Gastroesophageal sphincter (tissue), 4 donors: ENCODE measurements around the gene RNF182. TPM values are rescaled to one million over a fixed set of nuclear protein-coding genes. Genes with fewer than 3 reads are reported as not detected.

Source experiments
- ATAC-seq: fragments of 150-250 bp; one replicate; pipeline ENCODE4 v1.9.1; 2016; ENCODE audit warnings: mild to moderate bottlenecking, moderate library complexity
- H3K27ac ChIP-seq, 4 donors: fragments of 200-600 bp; sonication (generic) in 3 of 4; 1 replicate in 3 of 4; 2 replicates in 1 of 4; pipeline ENCODE4 v1.5.1; 2016 to 2019
- H3K27me3 ChIP-seq: fragments of 200-600 bp; sonication (generic); one replicate; pipeline ENCODE4 v1.5.1; 2019
- H3K36me3 ChIP-seq, 2 donors: fragments of 200-600 bp; sonication (generic); one replicate each; pipeline ENCODE4 v1.5.1; 2019; ENCODE audit warnings: control low read depth in 1 of 2
- H3K4me1 ChIP-seq, 3 donors: fragments of 200-600 bp; sonication (generic); 1 replicate in 2 of 3; 2 replicates in 1 of 3; pipeline ENCODE4 v1.5.1; 2016 to 2019; ENCODE audit warnings: control low read depth in 2 of 3
- H3K4me3 ChIP-seq, 2 donors: fragments of 200-600 bp; sonication (generic); one replicate each; pipeline ENCODE4 v1.5.1; 2019; ENCODE audit warnings: mild to moderate bottlenecking in 1 of 2, moderate library complexity in 1 of 2
- H3K9me3 ChIP-seq, 3 donors: fragments of 200-600 bp; sonication (generic); one replicate each; pipeline ENCODE4 v1.5.1; 2017 to 2019; ENCODE audit warnings: control low read depth in 2 of 3
- EP300 ChIP-seq: sonication (generic); formaldehyde crosslinking; IDR thresholded peaks from one replicate; pipeline ENCODE4 v1.6.1; 2017; ENCODE audit warnings: antibody characterized with exemption, mild to moderate bottlenecking
- POLR2A ChIP-seq, 2 donors: fragments of 450-650 bp; IDR thresholded peaks; one replicate each; pipeline ENCODE4 v1.6.1; 2017; ENCODE audit warnings: antibody characterized with exemption in 2 of 2, mild to moderate bottlenecking in 2 of 2, moderate library complexity in 1 of 2
- POLR2AphosphoS5 ChIP-seq: sonication (generic); formaldehyde crosslinking; IDR thresholded peaks from one replicate; pipeline ENCODE4 v1.6.1; 2017; ENCODE audit warnings: antibody characterized with exemption
- WGBS, 2 donors: methylation state at CpG; one replicate each; pipeline ENCODE4 v1.1.5; 2018; ENCODE audit warnings: low coverage in 1 of 2; 5-methylcytosine and 5-hydroxymethylcytosine counted together
- total RNA-seq, 4 donors: library from RNA; depleted of rRNA; stranded (reverse); fragments of >200 nt; gene quantifications; one replicate each; pipeline ENCODE4 v1.1.0, GENCODE V29; 2016
- TF ChIP-seq, protein P1 (sequence below), 4 experiments: fragments of 200-600 bp in 2 of 4; fragments of 450-650 bp in 2 of 4; sonication (generic) in 1 of 4; IDR thresholded peaks; one replicate each; pipeline ENCODE4 v1.5.1; 2017 to 2019; ENCODE audit warnings: antibody characterized with exemption in 4 of 4, mild to moderate bottlenecking in 2 of 4, moderate library complexity in 2 of 4

The RNF182 gene
- total RNA-seq, 4 donors from 2014 or later: 0.16 to 1.3 (median 0.27) TPM; not detected in 1

DNA sequence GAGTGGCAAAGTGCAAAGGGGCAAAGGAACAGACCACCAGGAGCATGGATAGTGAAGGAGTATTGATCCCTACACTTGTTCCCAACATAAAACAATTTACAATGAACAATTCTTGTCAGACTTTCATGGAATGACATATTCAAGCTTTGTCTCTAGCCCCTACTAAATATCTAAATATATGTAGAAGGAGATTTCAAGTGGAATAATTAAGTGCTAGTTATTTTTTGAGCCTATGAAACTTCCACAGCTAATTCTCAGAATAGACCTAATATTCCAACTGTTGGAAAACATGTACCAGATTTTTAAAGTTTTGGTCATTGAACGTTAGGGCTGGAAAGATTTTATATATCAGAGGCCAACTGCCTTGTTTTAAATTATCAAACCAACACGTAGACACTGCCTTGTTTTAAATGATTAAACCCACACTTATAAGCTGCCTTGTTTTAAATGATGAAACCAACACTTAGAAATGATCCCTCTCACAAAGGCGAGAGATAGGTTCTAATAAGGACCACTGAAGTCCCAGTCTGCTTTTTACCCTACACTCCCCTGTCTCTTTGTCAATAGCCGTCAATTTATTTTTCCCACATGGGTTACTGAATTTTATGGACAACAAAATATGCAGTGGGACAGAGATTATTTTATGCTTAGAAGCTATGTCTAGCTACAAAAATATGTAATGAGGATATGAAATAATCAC is 62.1 kb downstream of the RNF182 start:
- TF ChIP-seq EP300: no peak
- TF ChIP-seq, protein P1, sequence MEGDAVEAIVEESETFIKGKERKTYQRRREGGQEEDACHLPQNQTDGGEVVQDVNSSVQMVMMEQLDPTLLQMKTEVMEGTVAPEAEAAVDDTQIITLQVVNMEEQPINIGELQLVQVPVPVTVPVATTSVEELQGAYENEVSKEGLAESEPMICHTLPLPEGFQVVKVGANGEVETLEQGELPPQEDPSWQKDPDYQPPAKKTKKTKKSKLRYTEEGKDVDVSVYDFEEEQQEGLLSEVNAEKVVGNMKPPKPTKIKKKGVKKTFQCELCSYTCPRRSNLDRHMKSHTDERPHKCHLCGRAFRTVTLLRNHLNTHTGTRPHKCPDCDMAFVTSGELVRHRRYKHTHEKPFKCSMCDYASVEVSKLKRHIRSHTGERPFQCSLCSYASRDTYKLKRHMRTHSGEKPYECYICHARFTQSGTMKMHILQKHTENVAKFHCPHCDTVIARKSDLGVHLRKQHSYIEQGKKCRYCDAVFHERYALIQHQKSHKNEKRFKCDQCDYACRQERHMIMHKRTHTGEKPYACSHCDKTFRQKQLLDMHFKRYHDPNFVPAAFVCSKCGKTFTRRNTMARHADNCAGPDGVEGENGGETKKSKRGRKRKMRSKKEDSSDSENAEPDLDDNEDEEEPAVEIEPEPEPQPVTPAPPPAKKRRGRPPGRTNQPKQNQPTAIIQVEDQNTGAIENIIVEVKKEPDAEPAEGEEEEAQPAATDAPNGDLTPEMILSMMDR (IDR thresholded peaks at IDR 0.05): no peak
- no peak for TF ChIP-seq POLR2A (IDR thresholded peaks at IDR 0.05)
- no peak for TF ChIP-seq POLR2AphosphoS5
- H3K4me3 ChIP-seq: no peak overlapping the region
- peaks cover 32% of the 10 kb centered on the region for H3K27me3 ChIP-seq
- WGBS, 2 donors: 74 to 76% methylated on average over 4 of the region's 4 CpGs
- H3K4me1 ChIP-seq: no peaks in the 10 kb centered on the region
- no peaks in the 10 kb centered on the region for H3K9me3 ChIP-seq
- no peak for ATAC-seq
- H3K36me3 ChIP-seq: no peaks in the 10 kb centered on the region
- H3K27ac ChIP-seq: no peak overlapping the region

DNA sequence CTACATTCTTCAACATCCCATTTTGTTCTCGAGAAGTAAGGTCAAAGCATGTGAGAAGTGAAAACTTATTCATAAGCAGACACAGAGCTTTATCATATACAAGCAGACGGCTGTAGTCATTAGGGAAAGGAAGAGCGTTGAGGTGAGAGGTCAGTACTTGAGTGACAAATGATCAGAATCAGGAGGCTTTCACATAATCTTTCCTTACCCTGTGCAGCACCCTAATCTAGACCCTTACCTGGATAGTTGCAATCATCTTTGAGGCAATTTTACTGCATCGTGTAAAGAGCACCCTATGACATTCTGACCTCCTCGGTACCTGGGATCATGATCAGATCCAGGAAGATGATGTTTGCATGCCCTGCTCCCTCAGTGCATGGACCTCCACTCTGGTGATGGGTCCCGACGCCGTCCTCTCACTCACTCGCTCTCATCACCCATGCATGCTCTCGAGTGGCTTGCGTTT is 62.7 kb downstream of the RNF182 start:
- Histone ChIP-seq H3K4me3 (no peak overlapping the region), H3K9me3 (no peaks in the 10 kb centered on the region), H3K4me1 (no peaks in the 10 kb centered on the region), H3K27me3 (peaks cover 32% of the 10 kb centered on the region), H3K36me3 (no peaks in the 10 kb centered on the region), H3K27ac (no peak overlapping the region)
- TF ChIP-seq EP300 (no peak), POLR2AphosphoS5 (no peak), POLR2A (IDR thresholded peaks at IDR 0.05) (no peak)
- TF ChIP-seq, protein P1 (IDR thresholded peaks at IDR 0.05): no peak
- no peak for ATAC-seq
- WGBS, 2 donors: 88 to 95% methylated on average over 9 to 11 of the region's 11 CpGs

DNA sequence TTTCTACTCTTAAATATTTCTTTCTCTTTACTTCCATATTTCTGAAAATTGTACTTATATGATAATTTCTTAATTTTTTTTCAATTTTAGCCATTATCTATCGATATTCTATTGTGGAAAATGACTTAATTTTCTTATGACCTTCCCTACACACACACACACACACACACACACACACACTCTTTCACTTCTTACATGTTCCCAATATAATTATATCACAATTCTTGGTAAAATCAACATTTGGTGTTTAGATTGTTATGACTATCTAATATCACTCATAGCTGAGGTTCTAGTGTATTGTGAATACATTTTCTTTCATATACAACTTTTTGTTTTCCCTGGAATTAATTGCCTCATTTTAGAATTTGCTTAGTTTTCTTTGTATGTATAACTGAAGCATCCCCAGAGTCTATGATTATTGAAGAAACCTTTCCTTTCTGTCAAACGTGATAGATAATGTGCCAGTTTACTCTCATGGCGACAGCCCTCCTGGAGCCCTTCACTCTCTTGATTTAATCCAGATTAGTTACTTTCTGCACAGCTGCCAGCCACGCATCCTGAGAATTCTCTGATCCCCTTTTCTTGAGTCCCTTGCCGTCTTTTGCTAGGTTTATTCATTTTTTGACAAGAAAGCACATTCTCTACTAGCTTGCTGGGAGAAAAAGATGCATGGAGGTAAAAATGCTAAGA is 63.4 kb downstream of the RNF182 start:
- no peak overlapping the region for H3K4me3 ChIP-seq
- no peaks in the 10 kb centered on the region for H3K36me3 ChIP-seq
- WGBS, 2 donors: 55 to 56% methylated on average over 4 to 5 of the region's 5 CpGs
- H3K27ac ChIP-seq: no peak overlapping the region
- no peak for ATAC-seq
- no peaks in the 10 kb centered on the region for H3K9me3 ChIP-seq
- peaks cover 32% of the 10 kb centered on the region for H3K27me3 ChIP-seq
- TF ChIP-seq, protein P1 (IDR thresholded peaks at IDR 0.05): no peak
- no peak for TF ChIP-seq POLR2A (IDR thresholded peaks at IDR 0.05)
- no peak for TF ChIP-seq POLR2AphosphoS5
- no peak for TF ChIP-seq EP300
- H3K4me1 ChIP-seq: no peaks in the 10 kb centered on the region

DNA sequence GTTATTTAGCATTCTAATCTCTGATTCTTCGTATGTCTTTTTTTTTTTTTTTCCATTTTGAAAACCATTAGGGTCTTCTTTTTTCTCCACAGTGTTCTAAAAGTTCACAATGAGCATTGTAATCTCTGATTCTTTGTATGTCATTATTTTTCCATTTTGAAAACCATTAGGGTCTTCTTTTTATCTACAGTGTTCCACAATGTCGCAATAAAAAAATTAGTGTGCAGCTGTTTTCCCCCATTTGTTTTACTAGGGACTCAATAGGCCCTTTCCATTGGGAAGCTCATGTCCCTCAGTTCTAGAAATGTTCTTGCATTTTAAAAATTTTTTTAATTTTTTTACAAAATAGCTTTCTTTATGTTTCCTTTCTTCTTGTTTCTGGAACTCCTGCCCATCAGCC is 64.2 kb downstream of the RNF182 start:
- 79 to 100% methylated on average over 1 to 2 of the region's 2 CpGs for WGBS, 2 donors
- no peak overlapping the region for H3K4me3 ChIP-seq
- no peak for ATAC-seq
- peaks cover 32% of the 10 kb centered on the region for H3K27me3 ChIP-seq
- H3K4me1 ChIP-seq: no peaks in the 10 kb centered on the region
- H3K27ac ChIP-seq: no peak overlapping the region
- no peaks in the 10 kb centered on the region for H3K36me3 ChIP-seq
- no peaks in the 10 kb centered on the region for H3K9me3 ChIP-seq
- TF ChIP-seq POLR2A (IDR thresholded peaks at IDR 0.05) (no peak), POLR2AphosphoS5 (no peak), EP300 (no peak)
- TF ChIP-seq, protein P1 (IDR thresholded peaks at IDR 0.05): no peak
